Measurements from ENCODE around the gene CFAP46.
A peak's percentile ranks its signal among the peaks of the same experiment; 100 is the strongest.
"Not testable (repeated sequence)": the region's sequence is repeated elsewhere in the genome, so short reads cannot be mapped to it uniquely, and the experiment has no call there.

The CFAP46 gene

GRCh38 chr10:132912713-132913558, 29.4 kb downstream of the CFAP46 start:
- no peak for DNase-seq

GRCh38 chr10:132912225-132912712, 30.1 kb downstream of the CFAP46 start:
- DNase-seq: no peak

- no peak for DNase-seq
These were observed 30.6 kb downstream of the CFAP46 start for GRCh38 chr10:132911786-132912097.

GRCh38 chr10:132910901-132911785, 31.2 kb downstream of the CFAP46 start:
- no peak for DNase-seq

- DNase-seq: no peak
These were observed 32.0 kb downstream of the CFAP46 start for GRCh38 chr10:132910186-132910880.

- DNase-seq: no peak
These were observed 32.8 kb downstream of the CFAP46 start for GRCh38 chr10:132909491-132910071.

GRCh38 chr10:132908621-132909295, 33.6 kb downstream of the CFAP46 start:
- no peak for DNase-seq

- DNase-seq: no peak
These were observed 34.3 kb downstream of the CFAP46 start for GRCh38 chr10:132907821-132908620.

- DNase-seq: no peak
These were observed 35.5 kb downstream of the CFAP46 start for GRCh38 chr10:132906836-132907235.

- no peak for DNase-seq
These were observed 36.3 kb downstream of the CFAP46 start for GRCh38 chr10:132906106-132906505.

- DNase-seq: no peak
These were observed 36.7 kb downstream of the CFAP46 start for GRCh38 chr10:132905661-132906060.

GRCh38 chr10:132904814-132905649, 37.3 kb downstream of the CFAP46 start:
- peak; percentile 23 for DNase-seq

- DNase-seq: peak; percentile 4
These were observed 38.1 kb downstream of the CFAP46 start for GRCh38 chr10:132904181-132904813.

GRCh38 chr10:132902656-132903575, 39.5 kb downstream of the CFAP46 start:
- not testable (repeated sequence) for DNase-seq

- DNase-seq: no peak
These were observed 41.0 kb downstream of the CFAP46 start for GRCh38 chr10:132901351-132901750.

- DNase-seq: no peak
These were observed 42.1 kb downstream of the CFAP46 start for GRCh38 chr10:132900211-132900756.

- DNase-seq: no peak
These were observed 42.7 kb downstream of the CFAP46 start for GRCh38 chr10:132899751-132900065.

GRCh38 chr10:132899054-132899750, 43.2 kb downstream of the CFAP46 start:
- DNase-seq: no peak

Measured in stimulated activated naive CD4-positive, alpha-beta T cell treated with Interleukin-2 at 50 U/mL for 16 hours (primary cell).